Epithelial cell of esophagus (primary cell): ENCODE measurements around the gene SLC7A7.

Source experiments
- DNase-seq: peaks from one replicate; pipeline ENCODE4 v3.0.0; 2010; ENCODE audit warnings: low read depth
- H3K4me3 ChIP-seq: 2 replicates; pipeline ENCODE4 v1.5.1; 2011; ENCODE audit warnings: mild to moderate bottlenecking, low read length, control low read depth
- CTCF ChIP-seq: IDR thresholded peaks from 2 replicates; pipeline ENCODE4 v1.5.1; 2011; ENCODE audit warnings: low read depth, mild to moderate bottlenecking, low read length, control low read depth, inconsistent platforms; ENCODE audit not compliant: insufficient read depth; ENCODE audit errors: missing control alignments

Gene SLC7A7

GRCh38 chr14:22847661-22848341, 32.6 kb upstream of the SLC7A7 start:
- peak; percentile 16 for DNase-seq
- no peak overlapping the region for H3K4me3 ChIP-seq
- no peak for TF ChIP-seq CTCF

- DNase-seq: no peak
- no peak overlapping the region for H3K4me3 ChIP-seq
- no peak for TF ChIP-seq CTCF
Observed at GRCh38 chr14:22846811-22847307, 31.6 kb upstream of the SLC7A7 start.

- no peak overlapping the region for H3K4me3 ChIP-seq
- no peak for DNase-seq
Observed at GRCh38 chr14:22845821-22846625, 30.8 kb upstream of the SLC7A7 start.

GRCh38 chr14:22845103-22845394, 29.8 kb upstream of the SLC7A7 start:
- no peak for TF ChIP-seq CTCF

More at GRCh38 chr14:22845821-22846625, 30.8 kb upstream of the SLC7A7 start:
- TF ChIP-seq CTCF: no peak

GRCh38 chr14:22844221-22845102, 29.2 kb upstream of the SLC7A7 start:
- no peak overlapping the region for H3K4me3 ChIP-seq
- no peak for DNase-seq

More at GRCh38 chr14:22845103-22845394, 29.8 kb upstream of the SLC7A7 start:
- H3K4me3 ChIP-seq: no peak overlapping the region
- DNase-seq: no peak

More at GRCh38 chr14:22844221-22845102, 29.2 kb upstream of the SLC7A7 start:
- no peak for TF ChIP-seq CTCF
